Measurements from ENCODE around the gene TMEM81.

GRCh38 chr1:205047764-205048231, 36.5 kb downstream of the TMEM81 start:
- TF ChIP-seq POLR2A (IDR thresholded peaks at IDR 0.05): no peak
- TF ChIP-seq CTCF (IDR thresholded peaks at IDR 0.05): no peak
